Upper lobe of left lung (tissue), 6 donors: ENCODE measurements around the gene CD99L2. TPM values are rescaled to one million over a fixed set of nuclear protein-coding genes. Genes with fewer than 3 reads are reported as not detected.

ENCODE experiments used
- ATAC-seq, 2 donors: fragments of 200-7000 bp; cut with Tn5 transposase; one replicate each; pipeline ENCODE4 v1.9.1; 2022; ENCODE audit warnings: mild to moderate bottlenecking in 2 of 2, moderate library complexity in 2 of 2; ENCODE audit not compliant: low FRiP score in 2 of 2
- DNase-seq, 2 donors: peaks; one replicate each; pipeline ENCODE4 v3.0.0-alpha.2; 2019 to 2020
- H3K27ac ChIP-seq, 4 donors: fragments of 200-600 bp; sonication (generic); one replicate each; pipeline ENCODE4 v1.5.1; 2016 to 2019
- H3K27me3 ChIP-seq, 4 donors: fragments of 200-600 bp; sonication (generic); one replicate each; pipeline ENCODE4 v1.5.1; 2017 to 2019
- H3K36me3 ChIP-seq, 4 donors: fragments of 200-600 bp; sonication (generic); one replicate each; pipeline ENCODE4 v1.5.1; 2016 to 2019
- H3K4me1 ChIP-seq, 4 donors: fragments of 200-600 bp; sonication (generic); one replicate each; pipeline ENCODE4 v1.5.1; 2018 to 2019
- H3K4me3 ChIP-seq, 4 donors: fragments of 200-600 bp; sonication (generic); one replicate each; pipeline ENCODE4 v1.5.1; 2017 to 2019; ENCODE audit warnings: mild to moderate bottlenecking in 2 of 4, moderate library complexity in 1 of 4
- H3K9me3 ChIP-seq, 4 donors: fragments of 200-600 bp; sonication (generic); one replicate each; pipeline ENCODE4 v1.5.1; 2018 to 2019
- CTCF ChIP-seq, 6 experiments: fragments of 450-650 bp in 4 of 6; fragments of 200-600 bp in 2 of 6; sonication (generic) in 2 of 6; IDR thresholded peaks; one replicate each; pipeline ENCODE4 v1.5.1; 2016 to 2019; ENCODE audit warnings: antibody characterized with exemption in 6 of 6
- EP300 ChIP-seq, 4 donors: sonication (generic); formaldehyde crosslinking; IDR thresholded peaks; one replicate each; pipeline ENCODE4 v1.5.1; 2017; ENCODE audit warnings: antibody characterized with exemption in 4 of 4, control low read depth in 2 of 4
- POLR2A ChIP-seq, 4 donors: fragments of 450-650 bp; IDR thresholded peaks; one replicate each; pipeline ENCODE4 v1.5.1; 2016 to 2017; ENCODE audit warnings: antibody characterized with exemption in 4 of 4, mild to moderate bottlenecking in 2 of 4
- POLR2AphosphoS5 ChIP-seq, 2 donors: sonication (generic); formaldehyde crosslinking; IDR thresholded peaks; one replicate each; pipeline ENCODE4 v1.5.1; 2017; ENCODE audit warnings: antibody characterized with exemption in 2 of 2
- WGBS, 2 donors: methylation state at CpG; one replicate each; pipeline ENCODE4 v1.1.5; 2017 to 2018; 5-methylcytosine and 5-hydroxymethylcytosine counted together
- total RNA-seq, 6 donors: library from RNA; depleted of rRNA in 4 of 6; stranded (reverse); fragments of >200 nt in 4 of 6; gene quantifications; one replicate each; pipeline versions ENCODE4 v1.1.0 to v1.2.1, GENCODE V29; 2016 to 2021
- donor health status: DM: no; HTN: no; CAD: no; lungs with moderate emphysema.
- donor health status: DM: no; HTN: yes; CAD: no; lungs with severe emphysema.

Gene CD99L2
- total RNA-seq, 6 donors from 2014 or later = 16.8 to 41.6 (median 34.9) TPM

- Histone ChIP-seq H3K9me3 (no peaks in the 10 kb centered on the region), H3K4me3 (no peak overlapping the region), H3K27ac (no peak overlapping the region), H3K27me3 (no peaks in the 10 kb centered on the region), H3K4me1 (no peaks in the 10 kb centered on the region), H3K36me3 (no peaks in the 10 kb centered on the region)
- WGBS, 2 donors = 80 to 81% methylated on average over 6 to 9 of the region's 9 CpGs
- ATAC-seq (no peak), DNase-seq (no peak)
- TF ChIP-seq CTCF (IDR thresholded peaks at IDR 0.05) (no peak), EP300 (IDR thresholded peaks at IDR 0.05) (no peak), POLR2AphosphoS5 (IDR thresholded peaks at IDR 0.05) (no peak), POLR2A (IDR thresholded peaks at IDR 0.05) (no peak)
Observed at GRCh38 chrX:150940844-150941495, 42.5 kb upstream of the CD99L2 start.

DNA sequence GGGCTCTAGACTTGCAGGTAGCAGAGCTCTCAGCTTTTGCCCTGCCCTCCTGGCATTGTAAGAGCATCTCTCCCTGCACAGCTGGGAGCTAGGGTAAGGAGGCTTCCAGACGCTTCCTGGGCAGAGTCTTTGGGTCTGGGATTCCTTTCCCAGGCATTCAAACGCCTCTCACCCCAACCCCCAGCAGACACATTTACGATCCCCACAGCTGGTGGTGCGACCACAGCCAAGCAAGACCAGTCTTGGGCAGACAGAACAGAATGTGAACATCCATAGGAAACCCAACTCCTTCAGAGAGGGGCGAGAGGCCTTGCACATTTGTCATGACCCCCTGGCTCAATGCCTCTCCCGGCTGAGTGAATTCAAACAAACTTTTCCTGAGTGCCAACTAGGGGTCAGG is 38.1 kb upstream of the CD99L2 start:
- Histone ChIP-seq H3K36me3 (no peaks in the 10 kb centered on the region), H3K9me3 (no peaks in the 10 kb centered on the region), H3K4me3 (no peak overlapping the region), H3K27ac (no peak overlapping the region), H3K4me1 (no peaks in the 10 kb centered on the region), H3K27me3 (no peaks in the 10 kb centered on the region)
- ATAC-seq (no peak), DNase-seq (no peak)
- 49% methylated on average over 6 of the region's 6 CpGs; no CpG with 5 or more reads in 1 of the 2 donors for WGBS, 2 donors
- TF ChIP-seq CTCF (IDR thresholded peaks at IDR 0.05) = no peak
- TF ChIP-seq EP300 (IDR thresholded peaks at IDR 0.05) = no peak
- no peak for TF ChIP-seq POLR2A (IDR thresholded peaks at IDR 0.05)
- TF ChIP-seq POLR2AphosphoS5 (IDR thresholded peaks at IDR 0.05) = no peak

GRCh38 chrX:150935467-150935866 is 37.0 kb upstream of the CD99L2 start:
- WGBS, 2 donors = 52 to 61% methylated on average over 6 to 7 of the region's 7 CpGs
- no peaks in the 10 kb centered on the region for H3K4me1 ChIP-seq
- H3K36me3 ChIP-seq = no peaks in the 10 kb centered on the region
- no peak for DNase-seq
- TF ChIP-seq POLR2AphosphoS5 (IDR thresholded peaks at IDR 0.05) (no peak), CTCF (IDR thresholded peaks at IDR 0.05) (no peak), EP300 (IDR thresholded peaks at IDR 0.05) (no peak), POLR2A (IDR thresholded peaks at IDR 0.05) (no peak)
- H3K27ac ChIP-seq = no peak overlapping the region
- no peak overlapping the region for H3K4me3 ChIP-seq
- no peaks in the 10 kb centered on the region for H3K9me3 ChIP-seq
- H3K27me3 ChIP-seq = no peaks in the 10 kb centered on the region
- ATAC-seq = no peak

DNA sequence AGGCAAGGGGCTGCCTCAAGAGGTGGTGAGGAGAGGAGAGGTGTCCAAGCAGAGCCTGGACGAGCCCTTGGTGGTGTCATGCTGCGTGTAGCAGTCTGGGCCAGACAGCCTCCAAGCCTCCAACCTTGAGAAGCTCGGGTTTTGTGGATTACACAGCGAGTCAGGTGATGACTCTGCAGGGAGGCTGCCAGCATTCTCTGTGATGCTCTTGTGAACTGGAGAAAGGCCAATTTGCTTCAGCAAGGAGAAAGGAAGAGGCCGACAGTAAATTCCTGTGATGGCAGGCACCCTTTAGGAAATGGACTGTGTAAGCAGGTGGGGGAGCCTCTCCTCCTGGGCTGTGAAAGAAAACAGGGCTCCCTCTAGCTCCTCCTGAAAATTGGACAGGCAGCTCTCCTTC is 36.0 kb upstream of the CD99L2 start:
- no peak overlapping the region for H3K4me3 ChIP-seq
- no peaks in the 10 kb centered on the region for H3K36me3 ChIP-seq
- WGBS, 2 donors = 32 to 39% methylated on average over 5 of the region's 5 CpGs
- ATAC-seq = no peak
- DNase-seq = no peak
- no peak overlapping the region for H3K27ac ChIP-seq
- no peaks in the 10 kb centered on the region for H3K4me1 ChIP-seq
- TF ChIP-seq CTCF (IDR thresholded peaks at IDR 0.05) (no peak), POLR2AphosphoS5 (IDR thresholded peaks at IDR 0.05) (no peak), POLR2A (IDR thresholded peaks at IDR 0.05) (no peak), EP300 (IDR thresholded peaks at IDR 0.05) (no peak)
- H3K27me3 ChIP-seq = no peaks in the 10 kb centered on the region
- no peaks in the 10 kb centered on the region for H3K9me3 ChIP-seq

GRCh38 chrX:150933945-150934350 is 35.5 kb upstream of the CD99L2 start:
- Histone ChIP-seq H3K9me3 (no peaks in the 10 kb centered on the region), H3K4me3 (no peak overlapping the region), H3K36me3 (no peaks in the 10 kb centered on the region), H3K27ac (no peak overlapping the region), H3K4me1 (no peaks in the 10 kb centered on the region), H3K27me3 (no peaks in the 10 kb centered on the region)
- TF ChIP-seq POLR2AphosphoS5 (IDR thresholded peaks at IDR 0.05) (no peak), EP300 (IDR thresholded peaks at IDR 0.05) (no peak), POLR2A (IDR thresholded peaks at IDR 0.05) (no peak), CTCF (IDR thresholded peaks at IDR 0.05) (no peak)
- ATAC-seq (no peak), DNase-seq (no peak)
- 63 to 75% methylated on average over 2 to 5 of the region's 5 CpGs for WGBS, 2 donors
